NCI-H526 (cell line): ENCODE measurements around the gene GAL3ST3.
"Not testable (repeated sequence)": the region's sequence is repeated elsewhere in the genome, so short reads cannot be mapped to it uniquely, and the experiment has no call there.

Experiments used
- DNase-seq, 2 experiments: peaks; one replicate each; lab custom pipeline; 2025; lab: John Stamatoyannopoulos, UW

Gene GAL3ST3

GRCh38 chr11:66048547-66049323 lies at the start of gene GAL3ST3:
Gene GAL3ST3 (minus strand): TSS chr11:66049161. CDS start chr11:66045415, 3,746 bp downstream.
- peak in 1 of 2 experiments; percentile 71 for DNase-seq

DNA sequence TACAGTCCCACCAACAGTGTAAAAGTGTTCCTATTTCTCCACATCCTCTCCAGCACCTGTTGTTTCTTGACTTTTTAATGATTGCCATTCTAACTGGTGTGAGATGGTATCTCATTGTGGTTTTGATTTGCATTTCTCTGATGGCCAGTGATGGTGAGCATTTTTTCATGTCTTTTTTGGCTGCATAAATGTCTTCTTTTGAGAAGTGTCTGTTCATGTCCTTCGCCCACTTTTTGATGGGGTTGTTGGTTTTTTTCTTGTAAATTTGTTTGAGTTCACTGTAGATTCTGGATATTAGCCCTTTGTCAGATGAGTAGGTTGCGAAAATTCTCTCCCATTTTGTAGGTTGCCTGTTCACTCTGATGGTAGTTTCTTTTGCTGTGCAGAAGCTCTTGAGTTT lies 43.2 kb upstream of the GAL3ST3 start:
- not testable (repeated sequence) for DNase-seq

- no peak for DNase-seq
Observed at GRCh38 chr11:66090288-66090687, 41.3 kb upstream of the GAL3ST3 start.

- DNase-seq, result no peak
Observed at GRCh38 chr11:66089067-66089466, 40.1 kb upstream of the GAL3ST3 start.

DNA sequence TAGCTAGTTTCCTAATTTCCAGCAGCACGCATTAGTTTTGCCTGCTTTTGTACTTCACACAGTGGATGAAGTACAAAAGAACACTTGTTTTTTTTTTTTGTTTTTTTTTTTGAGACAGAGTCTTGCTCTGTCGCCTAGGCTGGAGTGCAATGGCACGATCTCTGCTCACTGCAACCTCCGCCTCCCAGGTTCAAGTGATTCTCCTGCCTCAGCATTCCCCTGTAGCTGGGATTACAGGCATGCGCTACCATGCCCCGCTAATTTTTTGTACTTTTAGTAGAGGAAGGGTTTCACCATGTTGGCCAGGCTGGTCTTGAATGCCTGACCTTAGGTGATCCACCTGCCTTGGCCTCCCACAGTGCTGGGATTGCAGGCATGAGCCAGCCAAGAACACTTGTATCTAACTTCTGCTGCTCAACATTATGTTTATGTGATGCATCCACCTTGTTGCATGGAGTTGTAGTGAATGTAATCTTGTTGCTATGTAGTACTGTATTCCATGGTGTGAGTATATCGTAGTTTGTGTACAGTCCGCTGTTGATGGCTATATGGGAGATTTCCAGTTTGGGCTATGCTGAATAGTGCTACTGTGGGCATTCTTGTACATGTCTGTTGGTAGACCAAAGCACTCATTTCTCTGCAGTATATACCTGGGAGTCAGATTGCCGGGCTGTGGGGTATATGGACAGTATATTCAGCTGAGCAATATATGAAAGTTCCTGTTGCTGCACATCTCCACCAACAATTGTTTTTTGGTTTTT lies 38.4 kb upstream of the GAL3ST3 start:
- DNase-seq, result no peak

- DNase-seq, result no peak
Observed at GRCh38 chr11:66084821-66085475, 36.0 kb upstream of the GAL3ST3 start.

- DNase-seq, result no peak
Observed at GRCh38 chr11:66083767-66084166, 34.8 kb upstream of the GAL3ST3 start.

DNA sequence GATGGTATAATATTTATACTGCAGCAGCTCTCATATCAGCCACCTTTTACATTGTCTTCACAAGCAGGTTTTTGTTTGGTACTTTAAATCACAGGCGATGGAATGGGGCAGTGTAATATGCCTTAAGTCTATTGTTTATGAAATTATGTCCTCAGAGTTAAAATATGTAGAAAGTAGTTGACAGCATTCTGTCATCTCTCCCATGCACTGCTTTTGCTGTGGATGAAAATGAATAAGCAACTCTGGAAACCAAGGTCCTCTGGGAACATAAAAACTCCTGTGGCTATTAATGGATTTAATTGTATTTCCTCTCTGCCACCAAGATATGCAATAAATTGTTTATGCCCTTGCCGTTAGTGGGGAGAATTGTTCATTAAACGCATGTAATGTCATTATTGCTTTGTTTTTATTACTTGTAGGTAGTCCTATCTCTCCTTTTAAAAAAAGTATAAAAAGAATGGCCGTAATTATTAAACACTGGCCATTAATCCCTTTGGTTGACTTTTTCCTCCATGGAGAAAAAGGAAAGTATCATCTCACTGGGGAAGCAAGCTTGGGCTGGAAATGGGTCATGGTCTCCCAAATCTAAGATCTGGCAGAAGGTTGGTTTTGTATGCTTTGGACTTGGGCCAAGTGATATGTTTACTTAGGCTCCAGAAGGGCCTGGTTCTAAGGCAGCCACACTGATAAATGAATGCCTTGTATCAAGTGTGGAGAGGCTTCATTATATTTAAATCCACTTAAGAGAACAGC lies 34.2 kb upstream of the GAL3ST3 start:
- peak; percentile 52 to 62 for DNase-seq

DNA sequence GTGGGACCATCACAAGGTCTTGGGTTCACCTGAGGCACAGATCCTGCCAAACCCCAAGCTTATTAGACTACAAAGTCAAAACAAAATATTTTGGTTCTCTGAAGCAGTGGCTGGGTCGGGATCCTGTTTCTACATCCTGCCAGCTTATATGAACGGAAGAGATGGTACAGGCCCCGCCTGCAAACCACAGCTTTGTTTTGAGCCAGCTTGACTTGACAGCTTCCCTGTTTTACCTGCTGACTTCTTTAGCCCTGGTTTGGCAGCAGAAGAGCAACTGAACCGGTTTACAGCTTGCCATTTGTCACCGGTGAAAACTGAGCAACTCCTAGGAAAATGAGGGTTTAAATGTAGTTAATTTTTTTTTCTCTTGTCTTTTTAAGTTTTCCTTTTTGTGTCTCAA lies 32.5 kb upstream of the GAL3ST3 start:
- peak; percentile 42 to 67 for DNase-seq

DNA sequence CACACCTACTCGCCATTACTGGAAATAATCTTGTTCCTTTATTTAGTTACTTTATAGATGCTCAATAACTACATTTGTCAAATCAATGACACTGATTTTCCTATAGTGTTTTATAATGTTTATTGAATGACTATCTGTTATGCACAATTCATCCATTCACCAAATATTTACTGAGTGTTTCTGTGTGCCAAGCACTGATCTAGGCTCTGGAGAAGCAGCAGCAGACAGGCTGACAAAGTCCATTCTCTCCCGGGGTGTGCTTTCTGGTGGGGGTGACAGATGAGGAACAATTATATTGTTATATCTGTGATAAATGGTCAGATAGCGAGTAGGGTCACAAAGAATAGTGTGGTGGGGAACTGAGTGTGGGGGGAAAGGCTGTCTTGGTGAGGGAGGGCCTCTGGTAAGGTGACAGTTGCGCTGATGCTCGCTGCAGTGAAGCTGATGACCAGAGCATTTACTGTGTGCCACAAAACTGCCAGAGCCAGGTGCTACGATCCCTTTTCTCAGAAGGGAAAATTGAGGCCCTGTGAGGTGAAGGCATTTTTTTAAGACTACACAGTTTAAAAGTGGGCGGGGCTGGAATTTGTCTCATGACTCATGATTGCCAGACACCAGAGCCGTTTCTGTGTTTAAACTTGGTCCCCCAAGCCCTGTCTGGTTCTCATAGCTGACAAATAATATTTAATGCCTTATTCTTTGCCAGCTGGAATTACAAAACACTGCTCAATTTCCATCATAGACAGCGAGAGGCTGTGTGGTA lies 31.3 kb upstream of the GAL3ST3 start:
- no peak for DNase-seq

DNA sequence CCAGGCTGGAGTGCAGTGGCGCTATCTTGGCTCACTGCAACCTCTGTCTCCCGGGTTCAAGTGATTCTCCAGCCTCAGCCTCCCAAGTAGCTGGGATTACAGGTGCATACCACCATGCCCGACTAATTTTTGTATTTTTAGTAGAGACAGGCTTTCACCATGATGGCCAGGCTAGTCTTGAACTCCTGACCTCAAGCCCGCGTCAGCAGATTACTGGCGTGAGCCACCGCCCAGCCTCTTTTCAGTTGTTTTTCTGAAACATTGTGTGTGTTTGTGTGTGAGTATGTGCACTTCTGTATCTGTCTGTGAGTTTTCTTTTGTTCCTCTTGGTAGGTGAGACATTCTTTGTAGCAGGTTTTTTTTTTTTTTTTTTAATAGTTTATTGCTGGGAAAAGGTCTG lies 30.0 kb upstream of the GAL3ST3 start:
- not testable (repeated sequence) for DNase-seq

- no peak for DNase-seq
Observed at GRCh38 chr11:66077927-66078326, 29.0 kb upstream of the GAL3ST3 start.

- no peak for DNase-seq
Observed at GRCh38 chr11:66076561-66076960, 27.6 kb upstream of the GAL3ST3 start.

DNA sequence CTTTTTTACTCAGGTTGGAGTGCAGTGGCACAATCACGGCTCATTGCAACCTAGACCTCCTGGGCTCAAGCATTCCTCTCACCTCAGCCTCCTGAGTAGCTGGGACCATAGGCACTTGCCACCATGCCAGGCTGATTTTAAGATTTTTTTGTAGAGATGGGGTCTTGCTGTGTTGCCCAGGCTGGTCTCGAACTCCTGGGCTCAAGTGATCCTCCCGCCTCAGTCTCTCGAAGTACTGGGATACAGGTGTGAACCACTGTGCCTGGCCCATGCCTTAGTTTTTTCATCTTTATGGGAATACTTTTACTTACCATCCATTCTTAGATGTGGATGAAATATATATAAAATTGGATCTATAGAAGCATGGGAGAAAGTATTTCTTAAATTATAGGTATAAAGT lies 26.3 kb upstream of the GAL3ST3 start:
- no peak for DNase-seq

- no peak for DNase-seq
Observed at GRCh38 chr11:66073669-66074068, 24.7 kb upstream of the GAL3ST3 start.

DNA sequence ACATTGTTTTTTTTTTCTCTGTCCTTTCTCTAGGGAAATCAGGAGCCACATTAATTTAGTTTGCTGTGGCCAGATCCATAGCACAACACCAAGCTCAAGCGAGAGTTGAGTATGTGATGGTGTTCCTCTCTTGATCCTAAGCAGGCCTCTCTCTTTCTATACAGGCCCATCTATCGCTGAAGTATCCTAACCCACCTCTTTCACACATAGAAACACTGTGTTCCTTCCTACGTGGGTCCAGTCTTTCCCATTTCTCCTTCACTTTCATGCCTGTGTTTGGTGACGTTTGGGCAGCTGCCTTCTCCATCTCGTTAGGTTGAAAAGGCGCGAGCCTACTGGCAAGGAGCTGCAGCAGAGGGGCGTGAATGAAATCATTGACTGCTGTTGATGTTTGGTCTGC lies 23.6 kb upstream of the GAL3ST3 start:
- no peak for DNase-seq

- no peak for DNase-seq
Observed at GRCh38 chr11:66072081-66072480, 23.1 kb upstream of the GAL3ST3 start.

DNA sequence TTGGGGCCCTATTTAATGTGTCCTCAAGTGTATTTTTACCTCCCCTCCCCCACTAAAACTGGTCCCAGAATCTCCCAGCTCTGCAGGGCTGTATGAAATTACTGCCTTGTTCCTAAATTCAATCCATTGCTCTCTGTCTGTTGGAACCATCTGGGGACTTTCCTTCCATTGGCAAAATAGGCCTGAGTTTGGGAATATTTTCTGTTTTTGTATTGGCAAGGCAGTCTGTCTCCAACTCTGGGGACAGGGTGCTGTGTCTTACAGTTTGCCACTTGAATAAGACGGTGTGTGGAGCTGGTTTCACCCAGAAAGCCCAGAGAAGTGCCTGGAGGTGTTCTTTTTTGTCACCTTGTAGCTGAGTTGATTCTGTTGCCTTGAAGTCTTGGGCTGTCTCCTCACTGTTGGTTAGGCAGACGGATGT lies 22.4 kb upstream of the GAL3ST3 start:
- DNase-seq, result no peak

DNA sequence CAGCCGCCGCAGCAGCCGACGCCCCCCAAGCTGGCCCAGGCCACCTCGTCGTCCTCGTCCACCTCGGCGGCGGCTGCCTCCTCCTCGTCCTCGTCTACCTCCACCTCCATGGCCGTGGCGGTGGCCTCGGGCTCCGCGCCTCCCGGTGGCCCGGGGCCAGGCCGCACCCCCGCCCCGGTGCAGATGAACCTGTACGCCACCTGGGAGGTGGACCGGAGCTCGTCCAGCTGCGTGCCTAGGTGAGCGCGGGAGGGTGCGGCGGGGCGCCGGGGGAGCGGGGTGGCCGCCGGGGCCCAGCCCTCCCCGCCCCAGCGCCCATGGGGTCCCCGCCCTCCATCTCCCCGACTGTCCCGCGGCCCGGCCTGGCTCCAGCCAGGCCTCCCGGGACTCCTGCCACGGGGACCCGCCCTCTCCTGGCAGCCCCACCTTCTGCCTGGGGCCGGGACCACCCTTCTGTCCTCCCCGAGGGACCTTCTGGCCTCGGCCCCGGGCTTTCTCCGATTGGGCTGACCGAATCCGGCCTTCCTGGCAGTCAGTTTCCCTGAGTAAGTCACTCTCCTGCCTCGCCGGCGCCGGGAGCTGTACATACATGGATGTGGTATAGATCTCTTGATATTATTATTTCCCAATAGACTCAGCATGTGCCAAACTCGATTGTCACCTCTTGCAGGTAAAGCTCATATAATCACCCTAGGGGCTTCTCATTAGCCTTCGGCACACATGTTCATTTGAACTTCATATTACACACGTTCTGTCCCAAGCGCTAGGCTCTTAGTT lies 21.8 kb upstream of the GAL3ST3 start:
- peak in 1 of 2 experiments; percentile 75 for DNase-seq
